Measurements from ENCODE around the gene AP3B2.

DNA sequence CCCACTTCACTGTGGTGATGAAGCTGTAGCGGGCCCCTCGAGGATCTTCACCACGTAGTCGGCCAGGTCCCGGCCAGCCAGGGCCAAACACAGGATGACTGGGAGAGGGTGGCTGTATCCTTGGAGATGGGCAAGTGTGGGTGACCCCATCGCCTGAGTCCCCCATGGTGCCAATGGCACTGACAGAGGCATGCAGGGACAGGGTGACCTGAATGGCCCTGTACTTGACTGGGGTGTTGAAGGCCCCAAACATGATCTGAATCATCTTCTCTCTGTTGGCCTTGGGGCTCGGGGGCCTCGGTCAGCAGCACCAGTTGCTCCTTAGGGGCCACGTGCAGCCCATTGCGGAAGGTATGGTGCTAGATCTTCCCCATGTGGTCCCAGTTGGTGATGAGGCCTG is 17.1 kb upstream of the AP3B2 start:
- no peak for TF ChIP-seq EZH2phosphoT487 (IDR thresholded peaks at IDR 0.05; ENCODE audit: low read length)
- TF ChIP-seq, protein P1, sequence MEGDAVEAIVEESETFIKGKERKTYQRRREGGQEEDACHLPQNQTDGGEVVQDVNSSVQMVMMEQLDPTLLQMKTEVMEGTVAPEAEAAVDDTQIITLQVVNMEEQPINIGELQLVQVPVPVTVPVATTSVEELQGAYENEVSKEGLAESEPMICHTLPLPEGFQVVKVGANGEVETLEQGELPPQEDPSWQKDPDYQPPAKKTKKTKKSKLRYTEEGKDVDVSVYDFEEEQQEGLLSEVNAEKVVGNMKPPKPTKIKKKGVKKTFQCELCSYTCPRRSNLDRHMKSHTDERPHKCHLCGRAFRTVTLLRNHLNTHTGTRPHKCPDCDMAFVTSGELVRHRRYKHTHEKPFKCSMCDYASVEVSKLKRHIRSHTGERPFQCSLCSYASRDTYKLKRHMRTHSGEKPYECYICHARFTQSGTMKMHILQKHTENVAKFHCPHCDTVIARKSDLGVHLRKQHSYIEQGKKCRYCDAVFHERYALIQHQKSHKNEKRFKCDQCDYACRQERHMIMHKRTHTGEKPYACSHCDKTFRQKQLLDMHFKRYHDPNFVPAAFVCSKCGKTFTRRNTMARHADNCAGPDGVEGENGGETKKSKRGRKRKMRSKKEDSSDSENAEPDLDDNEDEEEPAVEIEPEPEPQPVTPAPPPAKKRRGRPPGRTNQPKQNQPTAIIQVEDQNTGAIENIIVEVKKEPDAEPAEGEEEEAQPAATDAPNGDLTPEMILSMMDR (IDR thresholded peaks at IDR 0.05; ENCODE audit: low read length): no peak

All from MM.1S (cell line).